Mesenchymal stem cell (in vitro differentiated cells and primary cell): ENCODE data around the gene HSPG2.

Source experiments
- DNase-seq: peaks from one replicate; pipeline ENCODE4 v3.0.0-alpha.2; 2013
- H2AFZ ChIP-seq: one replicate; pipeline ENCODE4 v1.6.1; 2013; ENCODE audit warnings: low read depth, mild to moderate bottlenecking, control low read depth, inconsistent platforms, low read length, moderate library complexity
- H2AK5ac ChIP-seq: 2 replicates; pipeline ENCODE4 v1.6.1; 2013; ENCODE audit warnings: low read length, moderate library complexity, mild to moderate bottlenecking, inconsistent platforms; ENCODE audit not compliant: severe bottlenecking
- H2BK120ac ChIP-seq: one replicate; pipeline ENCODE4 v1.6.1; 2013; ENCODE audit warnings: low read depth, mild to moderate bottlenecking, inconsistent platforms, low read length, moderate library complexity
- H2BK12ac ChIP-seq, 2 experiments: one replicate each; pipeline ENCODE4 v1.6.1; 2013; ENCODE audit warnings: inconsistent platforms in 2 of 2, low read length in 2 of 2, mild to moderate bottlenecking in 2 of 2, moderate library complexity in 2 of 2, control low read depth in 1 of 2
- H2BK15ac ChIP-seq: one replicate; pipeline ENCODE4 v1.6.1; 2013; ENCODE audit warnings: mild to moderate bottlenecking, low read depth, inconsistent platforms; ENCODE audit not compliant: poor library complexity, severe bottlenecking
- H2BK5ac ChIP-seq: 2 replicates; pipeline ENCODE4 v1.6.1; 2013; ENCODE audit warnings: low read depth, mild to moderate bottlenecking, low read length, control low read depth, inconsistent platforms; ENCODE audit not compliant: poor library complexity, severe bottlenecking
- H3K14ac ChIP-seq, 2 experiments: one replicate each; pipeline ENCODE4 v1.6.1; 2013; ENCODE audit warnings: inconsistent platforms in 2 of 2, low read length in 2 of 2, control low read depth in 1 of 2, mild to moderate bottlenecking in 1 of 2, moderate library complexity in 1 of 2
- H3K18ac ChIP-seq, 2 experiments: one replicate each; pipeline ENCODE4 v1.6.1; 2013; ENCODE audit warnings: inconsistent platforms in 2 of 2, low read length in 2 of 2, control low read depth in 1 of 2, low read depth in 1 of 2, mild to moderate bottlenecking in 1 of 2
- H3K23ac ChIP-seq, 2 experiments: one replicate each; pipeline ENCODE4 v1.6.1; 2013; ENCODE audit warnings: inconsistent platforms in 2 of 2, low read length in 2 of 2, mild to moderate bottlenecking in 2 of 2, moderate library complexity in 2 of 2, control low read depth in 1 of 2
- H3K27ac ChIP-seq: 2 replicates; pipeline ENCODE4 v1.5.1; 2013; ENCODE audit warnings: mild to moderate bottlenecking, moderate library complexity, low read length, control low read depth, inconsistent platforms; ENCODE audit not compliant: poor library complexity, severe bottlenecking
- H3K27me3 ChIP-seq, 2 experiments: 2 replicates each; pipeline versions ENCODE4 v1.6.1 to v1.7.0; 2013; ENCODE audit warnings: low read length in 2 of 2, mild to moderate bottlenecking in 2 of 2, moderate library complexity in 2 of 2, control low read depth in 1 of 2, inconsistent platforms in 1 of 2; ENCODE audit not compliant: control insufficient read depth in 1 of 2, insufficient read depth in 1 of 2
- H3K36me3 ChIP-seq, 2 experiments: 2 replicates each; pipeline versions ENCODE4 v1.6.1 to v1.7.0; 2013; ENCODE audit warnings: low read length in 2 of 2, control low read depth in 1 of 2, inconsistent platforms in 1 of 2, low read depth in 1 of 2, mild to moderate bottlenecking in 1 of 2; ENCODE audit not compliant: insufficient read depth in 2 of 2, control insufficient read depth in 1 of 2
- H3K4ac ChIP-seq, 2 experiments: one replicate each; pipeline ENCODE4 v1.6.1; 2013; ENCODE audit warnings: inconsistent platforms in 2 of 2, low read length in 2 of 2, mild to moderate bottlenecking in 2 of 2, moderate library complexity in 2 of 2, control low read depth in 1 of 2, low read depth in 1 of 2
- H3K4me1 ChIP-seq: 2 replicates; pipeline ENCODE4 v1.6.1; 2013; ENCODE audit warnings: low read depth, low read length, control low read depth; ENCODE audit not compliant: control insufficient read depth, insufficient read depth
- H3K4me2 ChIP-seq: 2 replicates; pipeline ENCODE4 v1.6.1; 2013; ENCODE audit warnings: low read length, mild to moderate bottlenecking, inconsistent platforms; ENCODE audit not compliant: poor library complexity, severe bottlenecking
- H3K4me3 ChIP-seq, 2 experiments: 2 replicates each; pipeline versions ENCODE4 v1.5.1 to v1.7.0; 2013; ENCODE audit warnings: low read length in 2 of 2, mild to moderate bottlenecking in 2 of 2, control low read depth in 1 of 2, low read depth in 1 of 2; ENCODE audit not compliant: insufficient read depth in 1 of 2
- H3K79me1 ChIP-seq: replicated peaks from 2 replicates; pipeline ENCODE4 v1.6.1; 2013; ENCODE audit warnings: mild to moderate bottlenecking, control low read depth, low read length, inconsistent platforms; ENCODE audit not compliant: poor library complexity, severe bottlenecking
- H3K9ac ChIP-seq: 2 replicates; pipeline ENCODE4 v1.7.0; 2013; ENCODE audit warnings: mild to moderate bottlenecking, low read length, moderate library complexity
- H3K9me3 ChIP-seq: 2 replicates; pipeline ENCODE4 v1.7.0; 2013; ENCODE audit warnings: mild to moderate bottlenecking, low read length; ENCODE audit not compliant: control insufficient read depth
- H4K8ac ChIP-seq: one replicate; pipeline ENCODE4 v1.6.1; 2013; ENCODE audit warnings: inconsistent platforms, mild to moderate bottlenecking, low read length, moderate library complexity
- H4K91ac ChIP-seq: one replicate; pipeline ENCODE4 v1.6.1; 2013; ENCODE audit warnings: mild to moderate bottlenecking, low read length, inconsistent platforms
- WGBS: methylation state at CpG from one replicate; pipeline ENCODE4 v1.1.7; 2013; ENCODE audit warnings: mixed read lengths; 5-methylcytosine and 5-hydroxymethylcytosine counted together

Gene HSPG2

DNA sequence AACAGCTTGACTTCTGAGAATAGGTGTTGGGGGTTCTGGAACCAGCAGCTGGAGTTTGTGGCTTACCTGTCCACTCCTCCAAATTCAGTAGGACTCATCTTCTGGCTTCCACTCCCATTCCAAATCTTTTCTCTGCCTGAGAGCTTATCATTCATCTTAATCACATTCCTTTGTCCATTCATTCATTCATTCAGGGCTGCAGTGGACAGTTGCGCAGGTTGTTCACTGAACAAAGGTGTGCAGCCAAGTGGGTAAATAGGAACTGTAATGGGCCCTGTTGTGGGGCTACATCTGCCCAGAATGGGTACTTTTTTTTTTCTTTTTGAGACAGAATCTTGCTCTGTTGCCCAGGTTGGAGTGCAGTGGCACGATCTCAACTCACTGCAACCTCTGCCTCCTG is 3.4 kb upstream of the HSPG2 start:
- no peaks in the 10 kb centered on the region for H3K27me3 ChIP-seq
- H3K4me2 ChIP-seq, result no peak overlapping the region
- H2BK120ac ChIP-seq, result no peak overlapping the region
- no peak overlapping the region for H3K23ac ChIP-seq
- WGBS, result 100% methylated on average over 1 of the region's 2 CpGs
- no peak for DNase-seq
- no peak overlapping the region for H3K4me3 ChIP-seq
- no peak overlapping the region for H3K4ac ChIP-seq
- no peak overlapping the region for H2BK5ac ChIP-seq
- H4K8ac ChIP-seq, result no peak overlapping the region
- no peak overlapping the region for H4K91ac ChIP-seq
- H3K27ac ChIP-seq, result no peak overlapping the region
- H2AK5ac ChIP-seq, result peak overlapping the region; percentile 83
- H3K4me1 ChIP-seq, result peaks cover 33% of the 10 kb centered on the region
- H2BK15ac ChIP-seq, result no peak overlapping the region
- H3K18ac ChIP-seq, result no peak overlapping the region
- peak overlapping the region; percentile 72 for H3K9ac ChIP-seq
- no peaks in the 10 kb centered on the region for H3K79me1 ChIP-seq
- H3K14ac ChIP-seq, result no peak overlapping the region
- H3K9me3 ChIP-seq, result no peaks in the 10 kb centered on the region
- no peaks in the 10 kb centered on the region for H3K36me3 ChIP-seq
- peak overlapping the region; percentile 41 to 49 for H2BK12ac ChIP-seq
- no peak overlapping the region for H2AFZ ChIP-seq

- peak; percentile 99 for DNase-seq
- H3K4me2 ChIP-seq, result no peak overlapping the region
- no peak overlapping the region for H3K4me3 ChIP-seq
- no peak overlapping the region for H4K8ac ChIP-seq
- H3K4me1 ChIP-seq, result peaks cover 37% of the 10 kb centered on the region
- peak overlapping the region; percentile 21 for H2AK5ac ChIP-seq
- H3K18ac ChIP-seq, result peak overlapping the region in 1 of 2 experiments; percentile 38
- H3K79me1 ChIP-seq, result no peaks in the 10 kb centered on the region
- H4K91ac ChIP-seq, result no peak overlapping the region
- no peak overlapping the region for H2BK120ac ChIP-seq
- no peaks in the 10 kb centered on the region for H3K9me3 ChIP-seq
- no peaks in the 10 kb centered on the region for H3K27me3 ChIP-seq
- H2BK5ac ChIP-seq, result no peak overlapping the region
- H3K14ac ChIP-seq, result no peak overlapping the region
- peak overlapping the region in 1 of 2 experiments; percentile 44 for H3K4ac ChIP-seq
- no peaks in the 10 kb centered on the region for H3K36me3 ChIP-seq
- no peak overlapping the region for H2AFZ ChIP-seq
- no peak overlapping the region for H2BK12ac ChIP-seq
- 52% methylated on average over 9 of the region's 9 CpGs for WGBS
- peak overlapping the region; percentile 72 for H3K9ac ChIP-seq
- peak overlapping the region; percentile 68 for H3K27ac ChIP-seq
- H3K23ac ChIP-seq, result no peak overlapping the region
- no peak overlapping the region for H2BK15ac ChIP-seq
Observed at GRCh38 chr1:21939650-21940374, 2.7 kb upstream of the HSPG2 start.

DNA sequence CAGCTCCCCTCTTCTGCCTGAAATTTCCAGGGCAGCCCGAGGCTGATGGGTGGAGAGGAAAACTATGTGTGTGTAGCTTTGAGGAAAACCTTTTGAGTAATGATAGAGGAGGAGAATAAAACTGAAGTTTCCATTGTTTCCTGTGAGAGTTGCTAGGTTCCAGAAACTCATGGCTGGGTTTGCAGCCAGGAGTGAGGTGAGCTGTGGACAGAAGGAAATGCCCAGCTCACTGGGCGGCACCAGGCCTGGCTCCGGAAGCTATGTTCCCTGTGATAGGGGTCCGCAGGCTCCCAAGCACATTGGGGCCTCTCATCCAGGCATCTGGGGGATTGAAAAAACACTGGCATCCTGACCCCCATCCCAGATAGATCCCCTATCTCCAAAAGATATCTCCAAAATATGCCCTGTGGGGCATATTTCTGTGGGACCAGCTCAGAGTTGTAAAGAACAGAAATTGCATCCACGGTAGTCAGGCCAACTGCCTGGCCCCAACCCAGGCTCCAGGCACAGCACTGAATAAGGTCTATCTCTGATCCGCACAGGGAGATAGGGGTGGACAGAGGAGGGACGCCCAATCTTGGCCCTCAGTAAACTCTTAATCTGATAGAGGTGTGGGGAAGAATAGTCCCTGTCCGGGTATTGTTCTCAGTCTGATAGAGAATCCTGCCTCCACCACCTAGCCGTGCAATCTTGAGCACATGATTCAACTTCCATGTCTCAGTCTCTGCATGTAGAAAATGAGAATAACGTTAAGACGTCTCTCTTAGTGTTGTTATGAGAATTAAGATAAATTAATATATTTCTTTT is 1.8 kb upstream of the HSPG2 start:
- Histone ChIP-seq H2BK5ac (no peak overlapping the region), H2AFZ (no peak overlapping the region), H3K4me3 (no peak overlapping the region), H2AK5ac (peak overlapping the region; percentile 91), H3K4me1 (peaks cover 40% of the 10 kb centered on the region), H3K27me3 (no peaks in the 10 kb centered on the region), H4K91ac (no peak overlapping the region), H2BK15ac (peak overlapping the region; percentile 60), H3K18ac (peak overlapping the region in 1 of 2 experiments; percentile 72), H3K4me2 (no peak overlapping the region), H2BK120ac (peak overlapping the region; percentile 67), H3K9me3 (no peaks in the 10 kb centered on the region), H2BK12ac (peak overlapping the region; percentile 61 to 89), H3K23ac (no peak overlapping the region), H3K9ac (peak overlapping the region; percentile 72), H3K14ac (no peak overlapping the region), H3K79me1 (no peaks in the 10 kb centered on the region), H4K8ac (peak overlapping the region; percentile 38), H3K27ac (peak overlapping the region; percentile 68), H3K4ac (peak overlapping the region; percentile 71 to 83), H3K36me3 (peaks cover 0 to 2% of the 10 kb centered on the region in 2 experiments)
- 92% methylated on average over 9 of the region's 11 CpGs for WGBS
- DNase-seq, result no peak
